Suppressor macrophage (primary cell): ENCODE data around the gene COPZ1.
A peak's percentile ranks its signal among the peaks of the same experiment; 100 is the strongest.

Source experiments
- DNase-seq, 4 experiments: peaks; one replicate each; pipeline ENCODE4 v3.0.0-alpha.2; 2020 to 2022

The COPZ1 gene

DNA sequence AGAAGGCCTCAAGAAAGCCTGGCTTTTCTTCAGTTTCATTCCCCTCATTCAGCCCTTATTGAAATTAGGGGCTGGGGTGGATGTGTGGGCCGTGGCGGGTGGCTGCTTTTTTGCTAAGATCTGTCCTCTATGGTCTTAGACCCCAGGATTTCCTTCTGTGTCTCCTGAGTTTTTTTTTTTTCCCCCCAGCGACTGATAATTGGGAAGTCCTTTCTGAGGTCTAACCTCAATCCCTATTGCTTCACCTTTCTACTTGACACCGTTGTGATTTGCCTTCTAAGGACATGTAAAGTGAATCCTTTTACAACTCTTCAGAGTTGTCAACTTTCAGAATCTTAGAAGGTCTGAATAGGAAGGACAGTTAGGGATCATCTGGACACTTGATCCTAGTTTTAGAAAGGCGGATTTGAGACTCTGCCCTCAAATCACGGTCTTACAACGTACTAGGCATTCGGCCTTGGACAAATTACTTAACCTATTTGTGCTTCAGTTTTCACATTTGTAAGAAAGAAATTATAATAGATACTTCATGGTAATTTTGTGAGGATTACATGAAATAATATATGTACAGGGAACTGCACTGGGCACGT lies 34.9 kb downstream of the COPZ1 start:
- peak in 2 of 4 experiments; percentile 62 to 63 for DNase-seq

DNA sequence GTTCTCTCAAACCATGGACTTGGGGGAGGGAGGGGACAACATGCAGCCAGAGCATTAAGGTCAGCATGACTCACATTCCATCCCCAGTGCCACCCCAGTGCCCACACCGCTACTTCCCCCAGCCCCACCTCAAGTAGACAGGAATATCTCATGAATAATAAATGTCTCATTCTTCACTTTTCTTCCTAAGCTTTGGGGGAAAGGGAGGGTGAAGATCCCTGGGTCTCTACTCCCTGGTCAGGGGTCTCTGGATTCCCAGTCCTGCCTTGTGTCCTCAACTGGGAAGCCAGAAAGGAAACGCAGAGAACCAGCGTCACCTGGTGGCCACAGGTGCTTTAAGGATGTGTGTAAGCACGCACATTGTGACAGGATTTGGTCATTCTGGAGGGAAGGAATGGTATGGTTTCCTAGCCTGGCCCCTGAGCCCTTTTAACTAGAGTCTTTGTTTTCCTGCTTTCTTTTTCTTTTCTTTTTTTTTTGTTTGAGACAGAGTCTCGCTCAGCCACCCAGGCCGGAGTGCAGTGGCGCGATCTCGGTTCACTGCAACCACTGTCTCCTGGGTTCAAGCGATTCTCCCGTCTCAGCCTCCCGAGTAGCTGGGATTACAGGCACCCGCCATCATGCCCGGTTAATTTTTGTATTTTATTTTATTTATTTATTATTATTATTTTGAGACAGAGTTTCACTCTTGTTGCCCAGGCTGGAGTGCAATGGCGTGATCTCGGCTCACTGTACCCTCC lies 36.0 kb downstream of the COPZ1 start:
- peak; percentile 62 to 79 (median 68) for DNase-seq

DNA sequence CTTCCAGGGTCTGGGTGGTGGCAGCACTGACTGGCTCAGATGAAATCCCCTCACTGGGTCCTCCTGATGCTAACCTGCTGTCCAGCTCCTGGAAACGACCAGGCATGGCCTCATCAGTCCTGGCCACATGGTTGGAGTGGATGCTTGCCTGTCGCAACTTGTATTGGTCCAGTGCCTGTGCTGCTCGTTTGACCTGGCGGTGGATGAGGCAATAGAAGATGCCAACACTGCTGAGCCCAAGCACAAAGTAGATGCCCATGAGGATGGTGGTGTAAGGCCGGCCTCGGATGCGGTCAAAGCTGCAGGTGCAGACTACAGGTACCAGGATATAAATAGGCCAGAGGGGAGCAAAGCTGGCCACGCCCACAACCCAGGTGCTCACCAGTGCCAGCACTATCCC lies 38.1 kb downstream of the COPZ1 start:
- no peak for DNase-seq

DNA sequence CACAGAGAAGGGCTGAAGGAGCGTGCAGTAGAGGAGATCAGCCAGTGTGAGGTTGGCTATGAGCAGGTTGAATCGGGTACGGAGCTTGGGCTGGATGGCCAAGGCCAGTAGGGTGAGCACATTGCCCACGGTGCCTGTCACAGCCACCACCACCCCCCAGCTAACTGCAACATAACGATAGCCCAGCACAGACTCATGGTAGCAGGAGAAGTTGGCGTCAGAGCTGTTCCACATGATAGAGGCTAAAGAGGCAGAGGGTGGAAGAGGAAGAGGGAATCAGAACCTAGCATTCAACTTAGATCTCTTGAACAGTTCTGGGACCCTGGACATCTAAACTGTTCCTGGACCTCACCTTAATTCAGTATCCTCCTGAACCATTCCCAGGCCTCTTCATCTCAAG lies 38.7 kb downstream of the COPZ1 start:
- DNase-seq = peak; percentile 71 to 81 (median 78)

DNA sequence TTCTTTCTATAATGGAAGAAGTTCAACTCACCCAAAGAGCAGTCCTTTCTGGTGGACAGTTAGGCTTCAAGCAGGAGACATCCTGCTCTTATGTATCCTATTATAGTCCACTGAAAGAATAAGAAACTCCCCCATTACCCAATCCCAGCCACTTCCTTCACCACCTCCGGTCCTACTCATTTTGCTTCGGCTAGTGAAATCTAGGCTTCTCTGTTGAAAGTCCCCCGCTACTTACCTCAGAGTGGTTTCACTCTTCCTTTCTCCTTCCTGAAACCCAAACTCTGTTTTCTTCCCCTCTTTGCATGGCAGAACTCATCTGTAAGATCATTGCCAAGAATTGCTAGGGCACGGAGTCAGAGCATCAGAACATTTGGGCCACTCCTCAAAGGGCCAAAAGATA lies 39.5 kb downstream of the COPZ1 start, which contains the start of gene GPR84:
Gene GPR84, minus strand, starts transcription at position 74 of the 400 bp plus-strand sequence. CDS start 635 bp downstream, outside the sequence.
- peak; percentile 84 to 93 (median 89) for DNase-seq

DNA sequence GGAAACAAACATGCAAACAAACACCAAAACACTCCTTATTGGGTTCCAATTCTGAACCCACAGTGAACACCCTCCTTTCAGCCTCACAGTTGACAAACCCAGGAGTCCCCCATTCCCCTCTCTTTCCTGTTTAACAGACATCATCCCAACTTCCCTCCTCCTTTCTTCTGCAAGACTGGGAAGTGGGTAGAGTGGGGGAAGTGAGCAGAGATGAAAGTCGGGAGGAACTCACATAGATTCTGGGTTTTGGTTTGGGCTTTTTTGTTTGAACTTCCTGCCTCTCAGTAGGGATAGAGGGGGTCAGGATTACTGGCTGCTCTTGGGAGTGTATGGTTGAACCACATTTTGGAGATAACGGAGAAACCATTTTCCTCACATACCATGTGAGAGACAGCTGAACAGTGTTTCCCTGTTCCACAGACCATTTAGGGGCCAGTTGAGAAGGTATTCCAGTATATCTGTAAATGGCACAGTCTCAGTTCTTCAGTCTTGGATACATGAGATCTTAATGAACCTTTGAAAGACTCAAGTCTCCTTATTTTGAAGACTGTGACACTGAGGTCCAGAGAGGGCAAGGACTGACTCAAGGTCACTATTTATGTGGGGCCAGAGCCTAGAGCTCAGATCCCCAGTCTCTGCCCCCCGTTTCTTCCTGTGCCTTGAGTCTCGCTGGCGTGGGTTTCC lies 43.2 kb downstream of the COPZ1 start:
- peak in 3 of 4 experiments; percentile 52 to 60 (median 59) for DNase-seq

DNA sequence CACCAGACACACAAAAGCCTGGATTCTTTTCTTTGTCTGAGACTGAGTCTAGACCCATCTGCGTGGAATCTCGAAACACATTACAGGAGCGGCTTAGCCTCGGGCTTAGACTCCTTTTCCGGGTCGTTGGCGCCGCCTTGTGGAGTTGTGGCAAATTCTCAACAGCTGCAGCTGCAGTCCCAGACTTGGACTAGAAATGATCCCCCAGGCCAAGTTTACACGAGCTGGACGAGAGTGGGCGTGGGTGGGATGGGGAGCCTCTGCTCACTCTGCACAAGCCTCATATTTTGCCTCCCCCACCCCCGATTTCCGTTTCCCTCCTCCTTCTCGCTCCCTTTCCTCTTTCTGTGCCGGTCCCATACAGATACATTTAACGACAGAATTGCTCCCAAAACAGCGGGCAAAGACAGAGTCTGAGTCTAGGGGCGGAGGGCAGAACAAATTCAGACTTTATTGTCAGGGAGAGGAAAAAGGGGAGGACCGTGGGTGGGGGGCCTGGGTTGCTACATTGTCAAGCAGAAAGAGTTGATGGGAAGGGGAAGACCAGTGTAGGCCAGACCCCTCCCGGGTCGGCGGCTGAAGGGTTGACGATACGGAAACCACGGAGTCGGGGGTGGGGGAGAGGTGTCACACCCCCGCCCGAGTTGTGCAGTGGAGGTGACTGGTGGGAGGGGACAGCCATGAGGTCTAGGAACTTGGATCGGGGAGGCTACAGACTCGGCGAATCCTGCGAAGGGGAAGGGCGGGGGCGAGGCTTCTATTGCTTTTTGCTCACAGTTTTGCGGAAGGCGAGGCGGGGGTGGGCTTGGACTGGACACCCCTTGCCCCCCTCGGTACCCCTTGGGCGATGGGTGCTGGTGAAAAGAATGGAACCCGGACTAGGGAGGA lies 44.0 kb downstream of the COPZ1 start:
- peak; percentile 92 to 95 (median 94) for DNase-seq

DNA sequence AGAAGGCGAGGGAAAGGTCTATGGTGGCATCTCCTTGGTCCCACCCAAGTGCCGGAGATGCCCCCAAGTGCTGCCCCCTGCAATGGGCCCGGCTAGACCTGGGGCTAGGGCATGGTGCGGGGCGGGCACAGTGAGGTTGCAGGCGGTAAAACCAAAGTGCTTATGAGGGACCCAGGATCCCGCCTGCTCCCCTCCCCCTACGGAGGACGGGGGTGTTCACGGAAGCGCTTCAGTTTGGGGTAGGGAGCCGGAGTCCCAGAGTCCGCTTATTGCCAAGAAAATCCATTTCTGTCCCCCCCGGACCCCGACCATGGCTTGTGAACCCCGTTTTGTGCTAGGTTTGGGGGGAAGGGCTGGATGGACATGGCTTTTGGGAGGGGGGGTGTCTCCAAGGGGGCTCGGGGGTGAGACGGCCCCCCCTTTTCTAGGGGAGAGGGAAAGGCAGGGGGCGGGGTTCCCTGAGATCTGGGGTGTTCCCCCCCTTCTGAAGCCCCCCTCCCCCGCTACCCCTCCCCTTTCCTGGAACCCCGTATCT lies 44.7 kb downstream of the COPZ1 start:
- no peak for DNase-seq

DNA sequence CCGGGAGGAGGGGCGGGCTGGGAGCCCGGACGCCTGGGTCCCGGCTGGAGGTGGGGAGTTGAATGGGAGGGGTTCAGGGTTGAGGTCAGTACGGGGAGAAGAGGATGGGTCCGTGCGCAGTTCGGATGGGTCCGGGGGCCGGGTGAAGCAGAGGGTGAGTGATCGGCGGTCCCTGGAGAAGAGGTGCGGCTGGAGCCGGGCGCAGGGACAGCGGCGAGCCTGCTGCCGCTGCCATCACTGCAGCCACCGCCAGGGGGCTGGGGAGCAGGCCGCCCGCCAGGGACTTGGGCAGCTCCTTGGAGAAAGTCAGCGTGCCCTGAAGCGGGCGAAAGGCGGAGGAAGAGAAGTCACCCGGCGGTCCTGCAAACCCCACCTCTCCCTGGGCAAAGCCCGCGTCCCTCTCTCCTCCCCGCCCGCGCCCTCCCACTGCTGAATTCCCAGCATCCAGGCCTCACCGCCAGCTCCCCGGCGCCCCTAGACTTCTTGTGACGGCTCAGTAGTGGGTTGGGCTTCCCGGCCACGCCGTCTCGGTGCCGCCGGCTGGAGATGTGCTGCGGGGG lies 45.3 kb downstream of the COPZ1 start:
- peak; percentile 55 to 77 (median 58) for DNase-seq

DNA sequence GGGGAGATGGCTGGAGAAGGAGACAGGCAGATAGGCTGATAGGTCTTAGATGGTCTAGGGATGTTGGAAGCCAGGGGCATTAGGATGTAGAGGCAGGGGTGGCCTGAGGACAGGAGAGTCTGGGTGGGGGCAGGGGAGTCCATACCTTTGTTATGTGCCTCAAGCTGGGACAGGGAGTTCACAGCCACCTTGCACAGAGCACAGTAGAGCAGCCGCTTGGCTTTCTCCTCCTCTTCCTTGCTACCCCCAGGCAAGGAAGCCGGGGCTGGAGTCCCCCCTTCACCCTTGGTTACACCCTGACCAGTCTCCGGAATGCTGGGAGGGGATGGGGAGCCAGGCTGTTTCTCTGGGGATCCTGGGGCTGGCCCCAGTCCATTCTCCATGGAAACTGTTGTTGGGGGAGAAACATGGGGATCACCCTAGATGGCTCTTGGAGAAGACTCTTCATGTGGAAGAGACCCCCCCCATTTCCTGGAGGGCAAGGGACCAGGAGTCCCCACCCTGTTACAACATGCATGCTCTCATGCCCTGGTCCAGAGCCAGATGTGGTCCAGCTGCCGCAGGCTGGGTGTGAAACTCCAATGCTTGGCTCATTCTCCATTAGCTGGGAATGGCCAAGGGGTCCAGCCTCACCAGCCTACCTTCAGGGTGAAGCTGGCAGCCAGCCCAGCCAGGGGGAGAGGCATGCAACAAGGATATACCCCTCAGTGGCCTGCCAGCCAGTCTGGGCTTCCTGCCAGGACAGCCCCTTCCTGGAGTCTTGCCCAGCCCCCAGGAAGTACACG lies 46.6 kb downstream of the COPZ1 start:
- no peak for DNase-seq

DNA sequence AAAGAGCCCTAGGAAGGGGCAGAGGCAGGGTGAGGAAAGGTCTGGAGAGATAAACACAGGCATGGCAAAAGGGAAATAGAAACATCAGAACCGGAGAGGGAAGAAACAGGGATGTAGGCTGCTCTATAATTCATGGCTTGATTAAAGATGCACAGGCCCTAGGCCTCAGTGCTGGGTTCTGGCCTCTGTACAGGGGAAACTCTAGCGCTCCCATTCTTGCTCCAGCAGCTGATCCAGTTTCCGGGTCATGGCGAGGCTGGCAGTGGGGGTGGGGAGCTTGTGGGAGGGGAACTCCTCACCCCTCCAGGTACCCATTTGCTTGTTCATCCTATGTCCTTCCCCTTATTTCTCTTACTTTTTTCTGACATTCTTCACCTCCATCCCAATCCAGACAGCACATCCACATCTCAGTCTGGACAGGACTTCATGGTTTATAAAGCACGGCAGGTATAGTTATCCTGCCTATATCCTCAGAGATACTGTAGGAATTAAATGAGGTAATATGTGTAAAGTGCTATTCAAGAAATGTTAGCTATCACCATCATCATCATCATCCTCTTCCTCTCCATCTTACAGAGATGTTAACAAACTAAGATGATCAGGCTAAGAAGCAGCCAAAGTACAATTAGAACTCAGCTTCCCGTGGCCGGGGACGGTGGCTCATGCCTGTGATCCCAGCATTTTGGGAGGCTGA lies 47.3 kb downstream of the COPZ1 start:
- DNase-seq = no peak

DNA sequence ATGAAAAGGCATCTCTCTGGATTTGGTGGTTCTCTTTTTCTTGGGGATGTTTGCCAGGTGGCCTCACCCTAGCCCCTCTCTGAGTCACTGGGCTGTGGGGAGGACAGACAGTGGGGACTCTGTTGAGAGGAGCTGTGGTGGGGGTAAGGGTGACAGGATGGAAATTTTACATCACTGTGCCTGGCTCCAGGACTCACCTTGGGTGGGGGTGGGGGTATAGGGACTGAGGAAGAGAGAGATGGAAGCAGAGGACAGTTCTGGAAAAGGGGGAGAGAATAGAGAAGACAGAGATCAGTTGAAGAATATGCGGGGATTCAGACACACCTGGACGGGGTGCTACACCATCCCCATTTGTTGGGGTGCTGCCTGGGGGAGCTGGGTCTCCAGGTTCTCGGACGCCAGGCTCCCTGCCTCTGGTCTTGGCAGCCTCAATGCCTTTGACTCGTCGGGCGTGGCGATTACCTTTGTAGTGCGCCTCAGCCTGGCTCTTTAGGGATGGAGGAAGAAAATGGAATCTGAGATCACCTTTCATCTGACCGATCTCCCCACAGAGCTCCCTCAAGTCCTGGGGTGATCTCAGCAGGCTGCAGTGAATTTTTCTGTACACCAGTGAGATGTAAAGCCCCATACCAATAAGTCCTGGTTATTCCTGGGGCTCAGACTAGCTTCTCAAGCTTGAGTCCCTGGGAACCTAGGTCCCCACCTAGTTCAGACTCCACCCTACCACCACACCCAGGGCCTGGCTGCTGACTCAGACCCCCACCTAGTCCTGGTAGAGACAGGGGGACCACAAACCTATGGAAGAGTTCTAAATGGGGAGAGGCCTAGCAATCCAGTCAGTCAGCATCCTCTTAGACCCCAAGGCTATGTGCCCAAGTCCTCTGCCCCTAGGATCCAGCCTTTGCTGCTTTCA lies 49.0 kb downstream of the COPZ1 start:
- DNase-seq = no peak

DNA sequence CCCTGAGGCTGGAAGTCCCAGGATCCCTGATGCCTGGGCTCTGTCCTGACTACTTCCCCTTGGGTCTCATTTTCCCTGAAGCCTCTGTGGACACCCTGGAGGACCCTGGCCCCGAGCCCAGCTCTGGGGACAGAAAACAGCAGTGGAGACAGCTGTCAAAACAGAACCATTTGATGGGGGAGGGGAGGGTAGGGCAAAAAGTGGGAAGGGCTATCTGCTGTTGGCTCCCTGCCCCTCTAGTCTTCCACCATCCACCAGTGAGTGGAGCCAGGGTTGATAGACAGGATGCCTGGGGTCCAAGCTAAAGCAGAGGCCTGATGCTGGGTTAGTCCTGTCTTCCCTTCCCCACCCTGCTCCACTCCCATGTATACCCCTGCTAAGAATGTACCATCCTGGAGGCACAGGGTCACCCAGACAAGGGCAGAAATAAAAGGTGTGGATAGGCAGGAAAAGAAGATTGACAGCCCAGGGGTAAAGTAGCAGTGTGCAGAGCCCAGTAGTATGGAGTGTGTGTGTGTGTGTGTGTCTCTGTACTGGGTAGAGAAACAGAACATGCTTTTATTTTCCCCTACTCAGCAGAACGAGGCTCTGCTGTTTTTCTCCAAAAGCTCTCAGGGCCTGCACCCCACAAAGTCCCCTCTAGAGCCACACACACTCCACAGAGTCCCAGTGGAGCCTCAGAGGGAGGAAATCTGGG lies 49.8 kb downstream of the COPZ1 start:
- DNase-seq = no peak

DNA sequence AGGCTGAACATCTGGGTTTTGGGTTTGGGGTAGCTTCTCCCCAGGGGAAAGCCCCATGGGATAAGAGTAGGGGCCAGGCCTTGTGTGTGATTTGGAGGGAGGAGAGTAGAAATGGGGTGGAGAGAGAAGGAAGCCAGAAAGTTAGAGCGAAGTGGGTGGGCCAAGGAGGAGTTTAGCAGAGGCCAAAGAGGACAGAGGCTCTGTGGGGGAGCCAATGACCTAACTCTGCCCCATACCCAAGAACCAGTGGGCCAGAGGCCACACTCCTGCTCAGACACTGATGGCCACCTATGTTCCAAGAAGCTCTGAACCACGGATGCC lies 50.3 kb downstream of the COPZ1 start:
- DNase-seq = no peak

DNA sequence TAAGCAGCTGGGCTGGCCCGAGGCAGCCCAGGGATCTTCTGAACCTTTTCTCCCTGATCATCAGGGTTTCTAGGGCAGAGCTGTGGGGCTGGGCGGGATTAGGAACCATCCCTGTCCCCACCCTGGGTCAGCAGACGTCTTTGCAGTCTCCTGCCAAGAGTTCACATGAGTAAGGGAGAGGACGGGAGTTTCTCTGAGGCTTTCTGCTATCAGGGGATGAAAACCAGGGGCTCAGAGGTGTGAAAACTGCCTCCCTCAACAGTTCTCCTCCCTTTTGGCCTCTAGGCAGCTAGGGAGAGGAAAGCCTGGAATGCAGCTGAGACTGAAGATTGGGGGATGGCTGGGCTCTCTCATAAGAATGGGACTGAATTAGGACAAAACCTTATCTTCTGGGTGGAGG lies 51.7 kb downstream of the COPZ1 start:
- no peak for DNase-seq

DNA sequence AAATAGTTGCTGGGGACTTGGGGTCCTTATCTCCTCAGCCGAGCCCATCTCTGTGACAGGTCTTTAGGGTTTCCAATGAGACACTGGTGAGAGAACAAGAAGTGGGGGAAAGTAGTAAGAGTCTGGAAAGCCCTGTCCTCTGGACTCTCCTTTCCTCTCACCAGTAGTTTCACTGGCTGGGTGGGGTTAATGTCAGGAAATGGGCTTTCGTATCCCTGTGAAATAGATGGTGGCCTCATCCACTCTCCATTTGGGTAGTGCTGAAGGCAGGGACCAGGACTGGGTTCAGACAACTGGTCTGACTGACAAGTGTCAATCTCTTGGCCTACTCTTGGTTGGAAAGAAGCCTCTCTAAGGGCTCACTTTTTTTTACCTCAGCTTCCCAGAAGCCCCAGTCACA lies 52.1 kb downstream of the COPZ1 start:
- no peak for DNase-seq

DNA sequence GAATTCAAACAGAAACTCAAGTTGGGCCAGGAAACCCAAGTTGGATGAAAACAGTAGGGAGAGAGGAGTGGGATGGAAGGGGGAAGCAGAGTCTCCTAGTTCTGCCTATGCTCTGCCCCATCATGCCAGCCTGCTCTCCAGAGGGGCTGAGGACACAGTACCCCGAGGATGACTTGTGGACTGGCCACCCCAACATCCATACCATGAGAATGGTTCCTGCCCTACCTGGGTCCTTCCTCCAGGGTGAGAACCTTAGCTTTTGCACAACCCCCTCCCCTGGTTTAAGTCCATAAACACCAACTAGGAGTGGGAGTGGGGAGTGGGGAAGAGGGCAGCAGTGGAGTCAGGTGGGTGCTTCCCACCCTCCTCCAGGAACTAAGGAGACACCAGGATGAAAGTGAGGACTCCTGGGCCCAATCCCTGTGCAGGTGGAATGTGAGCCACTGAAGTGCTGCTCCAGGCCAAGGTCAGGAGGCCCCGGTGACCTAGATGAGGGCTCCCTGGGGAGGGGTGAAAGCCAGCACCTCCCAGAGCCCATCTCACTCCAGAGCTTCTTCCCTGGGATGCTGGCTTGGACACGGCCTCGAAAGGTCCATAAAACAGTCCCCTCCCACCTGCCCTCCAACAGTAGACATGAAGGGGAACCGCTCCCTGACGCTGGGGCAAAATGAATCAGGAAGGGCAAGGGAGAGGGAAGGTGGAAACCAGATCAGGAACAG lies 53.0 kb downstream of the COPZ1 start:
- no peak for DNase-seq

DNA sequence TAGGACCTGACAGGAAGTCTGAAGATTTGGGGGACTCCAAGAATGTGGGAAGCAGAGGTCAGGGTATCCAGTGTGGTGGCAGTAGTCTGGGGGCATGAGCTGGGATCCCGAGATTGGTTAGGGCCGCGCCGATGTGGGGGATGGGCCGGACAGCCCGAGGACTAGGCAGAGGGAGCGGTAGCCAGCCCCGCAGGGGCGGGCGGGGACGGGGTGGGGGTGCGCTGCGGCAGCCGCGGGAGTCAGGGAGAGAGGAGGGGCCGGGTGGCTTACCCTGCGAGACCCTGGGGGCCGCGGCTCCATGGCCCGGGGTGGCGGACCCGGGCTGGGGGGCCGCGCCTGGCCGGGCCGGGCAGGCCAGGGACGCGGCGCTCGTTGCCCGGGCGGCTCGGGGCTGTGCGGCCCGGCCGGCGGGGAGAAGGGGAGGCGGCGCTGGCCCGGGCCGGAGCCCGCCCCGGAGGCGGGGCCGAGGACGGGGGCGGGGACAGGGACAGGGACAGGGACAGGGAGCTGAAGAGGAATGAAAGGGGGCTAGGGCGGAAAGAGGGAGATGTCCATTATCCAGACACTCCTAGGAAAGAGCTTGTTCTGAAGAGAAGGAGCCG lies 54.0 kb downstream of the COPZ1 start:
- peak in 1 of 4 experiments; percentile 53 for DNase-seq
